Erythroblast (primary cell): ENCODE results near the gene PDZRN3.

Experiments
- DNase-seq, 2 experiments: peaks; one replicate each; lab custom pipeline; 2025; lab: John Stamatoyannopoulos, UW
- GATA1 ChIP-seq: IDR thresholded peaks from 2 replicates; pipeline ENCODE4 v1.6.1; 2011; ENCODE audit warnings: low read depth, mild to moderate bottlenecking, control low read depth, low read length, moderate library complexity
- POLR2A ChIP-seq: IDR thresholded peaks from 2 replicates; pipeline ENCODE4 v1.6.1; 2011; ENCODE audit warnings: mild to moderate bottlenecking, low read length

Gene PDZRN3

DNA sequence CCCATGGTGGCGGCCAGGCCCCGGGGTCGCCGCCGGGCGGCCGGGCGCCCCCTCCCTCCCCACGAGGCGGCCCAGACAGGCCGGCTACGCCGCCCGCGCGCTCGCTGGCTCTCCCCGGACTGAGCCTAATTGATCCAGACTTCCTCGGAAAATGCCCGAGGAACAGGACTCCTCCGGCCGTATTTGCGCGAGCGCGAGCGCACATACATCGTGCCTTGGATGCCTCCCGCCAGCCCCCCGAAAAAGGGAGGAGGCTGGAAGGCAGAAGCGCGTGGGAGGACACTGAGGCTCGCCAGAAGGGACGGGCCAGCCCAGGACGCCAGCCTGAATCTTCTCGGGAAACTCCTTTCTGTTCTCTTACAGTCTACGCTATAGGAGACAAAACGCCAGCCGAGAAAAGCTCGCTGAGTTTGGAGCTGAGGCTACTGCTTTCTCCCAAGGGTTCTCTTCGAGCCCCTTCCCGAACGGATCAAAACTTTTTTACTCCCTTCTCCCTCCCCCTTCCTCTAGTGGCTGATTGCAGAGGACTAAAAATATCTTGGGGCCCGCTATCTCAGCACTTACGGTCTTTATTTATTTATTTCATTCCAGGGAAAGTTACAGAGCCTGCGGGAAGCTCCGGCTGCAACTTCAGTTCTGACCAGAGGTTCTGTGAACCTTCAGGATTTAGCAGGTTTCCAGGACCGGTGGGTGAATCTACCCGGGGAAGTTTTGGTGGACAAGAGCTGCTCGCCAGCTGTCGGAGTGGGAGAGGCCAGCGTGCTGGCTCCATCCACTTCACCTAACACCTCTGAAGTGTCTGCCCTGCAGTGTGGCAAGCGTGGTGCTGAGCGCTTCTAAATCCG, at the start of gene PDZRN3:
Gene PDZRN3 (minus strand): TSS at position 121 of the 845 bp plus-strand sequence.
- DNase-seq, result no peak
- TF ChIP-seq GATA1, result no peak
- no peak for TF ChIP-seq POLR2A

DNA sequence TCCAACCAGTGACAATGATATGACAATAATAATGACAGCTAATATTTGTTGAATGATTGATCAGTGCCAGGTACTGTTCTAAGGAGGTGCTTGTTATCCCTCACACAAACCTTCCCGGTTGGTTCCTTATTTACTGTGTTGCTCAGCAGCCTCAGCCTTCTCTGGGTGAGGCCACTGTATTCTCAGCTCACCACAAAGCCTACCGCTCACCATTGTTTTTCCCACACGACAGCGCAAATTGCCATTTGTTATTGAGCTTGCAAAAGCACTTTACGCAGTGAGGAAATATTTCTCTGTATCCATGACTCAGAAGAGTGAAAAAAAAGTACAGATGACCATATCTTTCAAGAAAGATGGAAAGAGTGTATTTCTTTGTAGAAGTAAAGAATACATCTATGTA, 49.5 kb upstream of the PDZRN3 start:
- TF ChIP-seq GATA1 (no peak), POLR2A (no peak)

DNA sequence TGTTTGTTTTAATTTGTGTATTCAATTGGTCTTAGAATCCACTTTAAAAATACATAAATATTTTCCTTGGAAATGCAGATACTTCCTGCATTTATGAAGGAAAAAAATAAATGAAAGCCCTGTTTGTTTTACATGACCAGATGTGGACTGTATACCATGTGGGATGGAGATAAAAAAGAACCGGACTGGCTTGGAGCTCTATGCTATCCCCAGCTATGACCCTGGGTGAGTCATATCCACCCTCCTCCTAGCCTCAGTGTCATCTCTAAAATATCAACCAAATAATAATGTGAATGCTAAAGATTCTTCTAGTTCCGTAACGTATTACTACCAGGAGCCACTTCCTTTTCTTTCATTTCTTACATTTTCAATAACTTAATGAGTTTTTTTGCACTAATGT, 44.5 kb upstream of the PDZRN3 start:
- TF ChIP-seq GATA1 (no peak), POLR2A (no peak)
- DNase-seq, result no peak

More for the DNA sequence above, 49.5 kb upstream of the PDZRN3 start:
- DNase-seq, result no peak

DNA sequence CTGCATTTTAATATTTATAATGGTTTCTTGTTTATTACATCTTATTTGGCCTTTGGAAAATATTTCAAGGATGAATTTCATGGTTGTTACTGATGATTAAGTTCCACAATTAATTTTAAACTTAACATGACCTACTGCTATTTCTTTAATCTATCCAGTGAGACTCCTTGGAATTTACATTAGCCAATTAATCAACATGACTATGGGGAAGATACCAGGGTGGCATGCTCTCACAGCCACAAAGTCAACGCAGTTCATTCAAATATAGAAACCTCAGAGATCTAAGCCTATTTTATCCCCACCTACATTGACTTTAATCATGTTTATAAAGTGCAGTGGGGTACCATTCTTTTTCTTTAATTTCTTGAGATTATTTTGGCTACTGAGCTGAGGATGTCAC, 43.6 kb upstream of the PDZRN3 start:
- TF ChIP-seq POLR2A, result no peak
- TF ChIP-seq GATA1, result no peak

DNA sequence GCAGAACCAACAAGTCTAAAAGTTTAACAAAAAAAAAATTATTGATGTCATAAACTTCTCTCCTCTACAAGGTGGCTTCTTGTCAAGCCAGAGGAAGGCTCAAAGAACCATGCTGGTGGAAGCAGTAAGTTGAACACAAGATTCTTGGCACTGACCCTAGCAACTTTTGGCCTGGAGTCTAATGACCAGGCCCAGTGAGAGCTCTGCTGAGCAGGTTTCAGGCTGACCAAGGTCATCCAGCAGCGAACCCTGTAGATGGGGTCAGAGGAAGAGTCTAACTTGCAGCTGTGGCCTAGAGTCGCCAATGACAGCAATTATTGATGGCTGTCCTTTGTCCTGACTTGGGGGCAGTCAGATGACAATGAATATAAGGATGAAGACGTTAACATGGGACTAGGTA, 43.1 kb upstream of the PDZRN3 start:
- TF ChIP-seq GATA1 (no peak), POLR2A (no peak)
- DNase-seq, result no peak

More for the DNA sequence above, 43.6 kb upstream of the PDZRN3 start:
- no peak for DNase-seq

DNA sequence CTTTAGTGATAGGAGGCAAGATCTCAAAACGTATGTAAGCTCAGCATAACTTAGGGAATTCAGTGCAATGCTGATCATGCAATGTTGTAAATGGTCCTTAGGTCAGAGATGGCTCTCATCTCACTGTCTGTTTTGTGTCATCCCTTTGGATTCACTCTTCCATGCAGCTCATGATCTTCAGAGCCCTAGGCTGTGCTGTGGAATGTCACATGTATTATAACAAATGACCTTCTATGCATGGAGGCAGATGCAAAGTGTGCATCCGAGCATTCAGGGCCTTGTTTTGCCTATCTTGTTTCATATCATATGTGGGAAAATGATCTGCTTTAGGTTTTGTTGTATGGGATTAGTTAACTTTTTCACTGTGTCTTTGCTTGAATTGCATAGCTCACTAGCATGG, 40.5 kb upstream of the PDZRN3 start:
- TF ChIP-seq POLR2A, result no peak
- no peak for TF ChIP-seq GATA1
- DNase-seq, result no peak

DNA sequence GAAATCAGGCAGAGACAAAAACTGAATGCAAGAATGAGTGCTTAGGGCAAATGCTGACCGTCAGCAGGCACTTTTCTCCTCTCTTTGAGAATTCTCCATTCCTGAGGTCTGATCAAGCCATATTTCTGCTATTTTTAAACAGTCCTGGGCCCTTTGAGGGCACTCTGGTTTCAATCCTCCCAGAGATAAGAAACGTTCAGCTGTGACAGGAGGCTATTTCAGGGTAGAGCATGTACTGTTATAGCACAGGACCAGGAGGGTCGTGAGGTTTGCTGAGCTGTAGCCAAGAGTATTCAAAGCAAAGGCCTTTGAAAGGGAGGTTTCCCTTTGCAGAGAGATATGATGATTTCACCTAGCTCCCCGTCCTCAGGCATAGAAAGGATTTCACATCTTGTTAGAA, 39.6 kb upstream of the PDZRN3 start:
- no peak for DNase-seq
- TF ChIP-seq POLR2A (no peak), GATA1 (no peak)

DNA sequence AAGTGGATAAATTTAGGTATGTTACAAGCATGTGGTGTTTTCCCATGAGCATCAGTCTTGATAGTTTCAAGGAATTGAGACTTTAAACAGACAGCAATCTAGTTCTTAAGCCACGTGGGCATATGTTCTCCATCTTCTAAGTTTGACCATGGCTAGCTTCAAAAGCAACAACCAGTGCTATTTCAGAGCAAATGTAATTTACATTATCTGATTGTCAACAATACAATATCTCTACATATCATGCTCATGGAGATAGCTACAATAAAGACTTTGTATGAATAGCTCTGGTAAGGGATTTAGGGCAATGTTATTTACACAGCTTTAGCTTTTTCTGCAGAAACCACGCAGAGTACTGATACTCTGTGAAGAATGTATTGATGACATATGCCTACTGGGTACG, 38.8 kb upstream of the PDZRN3 start:
- no peak for DNase-seq
- TF ChIP-seq POLR2A (no peak), GATA1 (no peak)

DNA sequence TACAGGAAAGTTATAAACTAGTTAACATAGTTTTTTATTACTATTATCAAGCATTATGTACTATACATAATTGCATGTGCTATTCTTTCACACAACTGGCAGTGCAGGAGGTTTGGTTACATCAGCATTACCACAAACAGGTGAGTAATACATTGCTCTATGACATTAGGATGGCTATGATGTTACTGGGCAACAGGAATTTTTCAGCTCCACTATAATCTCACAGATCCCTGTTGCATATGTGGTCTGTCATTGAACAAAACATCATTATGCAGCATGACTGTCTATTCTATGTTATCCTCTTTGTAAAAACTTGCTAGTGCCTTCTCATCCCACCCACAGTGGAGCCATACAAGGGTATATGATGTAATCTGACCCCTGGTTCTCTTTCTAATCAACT, 36.5 kb upstream of the PDZRN3 start:
- no peak for TF ChIP-seq POLR2A
- TF ChIP-seq GATA1, result no peak
- DNase-seq, result no peak

DNA sequence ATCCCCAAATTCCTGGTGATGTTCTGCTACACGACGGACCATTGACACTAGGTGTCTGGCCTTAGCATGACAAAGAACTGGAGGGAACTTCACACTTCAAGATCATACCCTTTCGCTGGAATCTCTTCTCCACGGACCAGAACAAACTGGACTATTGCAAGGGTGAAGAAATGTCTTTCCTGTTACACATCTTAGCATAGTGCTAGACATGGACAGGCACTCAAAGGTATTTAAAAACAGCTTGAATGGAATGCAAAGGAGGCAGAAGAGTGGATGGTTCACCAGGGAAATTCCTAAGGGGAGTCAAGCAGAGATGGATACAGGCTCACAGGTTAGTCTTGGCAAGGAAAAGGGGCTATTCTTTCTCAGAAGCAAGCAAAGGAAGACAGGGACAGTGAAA, 33.5 kb upstream of the PDZRN3 start:
- no peak for DNase-seq
- no peak for TF ChIP-seq POLR2A
- TF ChIP-seq GATA1, result no peak

DNA sequence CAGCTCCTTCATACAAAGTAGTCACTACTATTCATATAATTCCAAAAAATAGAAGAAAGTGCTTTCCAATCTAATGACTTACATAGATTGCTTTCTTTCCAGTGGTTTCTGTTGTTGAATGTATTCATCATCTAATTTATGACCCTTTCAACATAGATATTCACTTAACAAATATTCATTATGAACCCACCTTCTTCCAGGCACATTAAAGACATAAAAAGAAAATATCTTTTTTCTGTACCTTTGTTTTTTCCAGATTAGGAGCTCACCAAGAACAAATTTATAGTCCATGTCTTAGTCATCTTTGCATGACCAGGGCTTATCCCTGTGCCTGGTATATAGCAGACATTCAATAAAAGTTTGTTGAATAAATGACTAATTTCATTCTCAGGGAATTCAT, 32.4 kb upstream of the PDZRN3 start:
- DNase-seq, result no peak
- TF ChIP-seq GATA1, result no peak
- no peak for TF ChIP-seq POLR2A

DNA sequence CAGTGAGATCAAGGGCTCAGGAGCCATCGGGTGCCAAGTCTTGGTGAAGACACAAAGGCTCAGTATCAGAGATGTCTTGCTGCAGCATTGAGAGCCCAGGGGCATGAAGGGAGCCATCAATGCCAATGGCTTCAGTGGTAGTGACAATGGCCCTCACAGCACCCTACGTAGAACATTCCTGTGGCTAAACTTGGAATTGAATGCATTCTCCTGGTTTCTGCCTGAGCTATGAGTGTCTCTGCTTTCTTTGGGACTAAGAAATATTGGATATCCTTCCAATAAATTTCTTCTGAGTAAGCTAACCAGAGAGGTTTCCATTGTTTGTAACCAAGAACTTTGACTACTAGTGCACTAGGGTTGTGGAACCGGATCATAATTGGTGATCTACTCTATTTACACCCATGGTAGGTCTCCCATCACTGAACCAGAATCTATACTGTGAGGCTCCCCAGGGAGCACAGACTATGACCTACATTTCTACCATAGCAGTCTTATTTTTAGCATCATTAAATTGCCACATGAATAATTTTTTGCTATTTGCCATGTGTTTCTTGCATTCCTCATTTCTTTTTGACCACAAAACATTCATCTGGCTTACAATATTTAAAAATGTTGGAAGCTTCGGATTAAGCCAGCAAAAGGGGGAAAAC, 31.6 kb upstream of the PDZRN3 start:
- TF ChIP-seq GATA1 (no peak), POLR2A (no peak)
- no peak for DNase-seq

DNA sequence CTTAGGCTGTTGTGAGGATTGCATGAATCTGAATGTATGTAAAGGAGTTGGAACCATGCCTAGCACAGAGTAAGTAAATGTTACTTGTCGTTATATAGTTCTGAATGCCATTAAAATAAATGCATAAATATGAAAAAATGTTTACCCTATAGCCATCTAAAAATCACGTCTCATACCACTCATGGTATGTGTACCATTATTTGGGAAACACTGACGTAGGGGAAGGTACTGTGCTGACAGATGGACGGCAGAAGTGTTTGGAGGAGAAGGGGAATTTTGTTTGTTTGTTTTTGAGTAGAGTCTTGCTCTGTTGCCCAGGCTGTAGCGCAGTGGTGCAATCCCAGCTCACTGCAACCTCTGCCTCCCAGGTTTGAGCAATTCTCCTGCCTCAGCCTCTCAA, 30.5 kb upstream of the PDZRN3 start:
- no peak for DNase-seq
- TF ChIP-seq POLR2A, result no peak
- TF ChIP-seq GATA1, result no peak

DNA sequence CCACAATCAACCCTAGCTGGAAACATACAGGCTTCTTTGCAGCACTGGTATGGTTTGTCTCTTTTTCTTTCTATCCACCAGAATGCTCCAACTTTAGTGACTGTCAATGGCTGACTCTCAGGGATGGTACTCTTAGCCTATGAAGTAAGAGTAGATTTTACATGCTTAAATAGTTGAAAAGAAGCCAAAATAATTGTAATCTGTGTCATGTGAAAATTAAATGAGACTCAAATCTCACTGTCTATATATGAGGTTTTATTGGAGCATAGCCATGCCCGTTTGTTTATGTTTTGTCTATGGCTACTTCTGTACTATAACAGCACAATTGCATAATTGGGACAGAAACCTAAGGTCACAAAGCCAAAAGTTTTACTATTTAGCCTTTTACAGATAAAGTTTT, 29.1 kb upstream of the PDZRN3 start:
- DNase-seq, result no peak
- TF ChIP-seq POLR2A (no peak), GATA1 (no peak)
